WTC11 (cell line): ENCODE results near the gene SPATA2L. TPM values are rescaled to one million over a fixed set of nuclear protein-coding genes. Genes with fewer than 3 reads are reported as not detected.

ENCODE experiments used
- ATAC-seq: fragments of 200-7000 bp; cut with Tn5 transposase; 2 replicates; pipeline ENCODE4 v1.10.0; 2021; ENCODE audit warnings: mild to moderate bottlenecking, moderate library complexity
- CTCF ChIA-PET: fragments of 300-600 bp; sonication (Branson Sonifier 250); formaldehyde crosslinking; loops from one replicate; lab custom pipeline; 2021; ENCODE audit warnings: antibody characterized with exemption; lab: Charles Lee
- POLR2A ChIA-PET: fragments of 350-600 bp; sonication (Branson Sonifier 250); formaldehyde crosslinking; loops from one replicate; lab custom pipeline; 2021; ENCODE audit warnings: antibody characterized with exemption; lab: Charles Lee
- DNase-seq: peaks from one replicate; pipeline ENCODE4 v3.0.0; 2021; ENCODE audit warnings: low spot score
- H3K27ac Mint-ChIP-seq: 2 replicates; pipeline ENCODE4 v1.8.0; 2021; ENCODE audit warnings: mixed read lengths
- H3K27me3 Mint-ChIP-seq: 2 replicates; pipeline ENCODE4 v1.8.0; 2021; ENCODE audit warnings: low read depth, mild to moderate bottlenecking, moderate library complexity, mixed read lengths
- H3K36me3 Mint-ChIP-seq: 2 replicates; pipeline ENCODE4 v1.8.0; 2021; ENCODE audit warnings: mixed read lengths
- H3K4me1 Mint-ChIP-seq: 2 replicates; pipeline ENCODE4 v1.8.0; 2022; ENCODE audit warnings: mixed read lengths
- H3K4me3 Mint-ChIP-seq: 2 replicates; pipeline ENCODE4 v1.8.0; 2021; ENCODE audit warnings: mild to moderate bottlenecking, moderate library complexity, mixed read lengths
- H3K9me3 Mint-ChIP-seq: 2 replicates; pipeline ENCODE4 v1.8.0; 2021; ENCODE audit warnings: mixed read lengths
- ELF4 ChIP-seq: sonication (generic); formaldehyde crosslinking; IDR thresholded peaks from 2 replicates; pipeline ENCODE4 v1.8.1; 2022; ENCODE audit warnings: low read depth, mild to moderate bottlenecking, moderate library complexity, missing genetic modification reagents
- ESRRA ChIP-seq: sonication (generic); formaldehyde crosslinking; IDR thresholded peaks from 2 replicates; pipeline ENCODE4 v1.8.1; 2022; ENCODE audit warnings: mild to moderate bottlenecking, missing genetic modification reagents, borderline replicate concordance
- FOXJ3 ChIP-seq: sonication (generic); formaldehyde crosslinking; IDR thresholded peaks from 2 replicates; pipeline ENCODE4 v1.9.0; 2021; ENCODE audit warnings: missing genetic modification reagents, mild to moderate bottlenecking, borderline replicate concordance
- IRF1 ChIP-seq: sonication (generic); formaldehyde crosslinking; IDR thresholded peaks from 2 replicates; pipeline ENCODE4 v1.8.0; 2023; ENCODE audit warnings: missing genetic modification reagents
- JAZF1 ChIP-seq: fragments of 250-450 bp; sonication (Bioruptor Pico); IDR thresholded peaks from 2 replicates; pipeline ENCODE4 v1.9.0; 2021; ENCODE audit warnings: moderate library complexity, mild to moderate bottlenecking, inconsistent platforms
- KAT7 ChIP-seq: sonication (generic); formaldehyde crosslinking; IDR thresholded peaks from 2 replicates; pipeline ENCODE4 v1.8.1; 2023; ENCODE audit warnings: missing genetic modification reagents, mild to moderate bottlenecking, borderline replicate concordance
- MAX ChIP-seq: sonication (generic); formaldehyde crosslinking; IDR thresholded peaks from 2 replicates; pipeline ENCODE4 v1.8.0; 2022; ENCODE audit warnings: mild to moderate bottlenecking, missing genetic modification reagents
- MLX ChIP-seq: sonication (generic); formaldehyde crosslinking; IDR thresholded peaks from 2 replicates; pipeline ENCODE4 v1.8.1; 2023; ENCODE audit warnings: mild to moderate bottlenecking, missing genetic modification reagents, moderate library complexity
- NR2C2 ChIP-seq: sonication (generic); formaldehyde crosslinking; IDR thresholded peaks from 2 replicates; pipeline ENCODE4 v1.8.0; 2022; ENCODE audit warnings: mild to moderate bottlenecking, missing genetic modification reagents
- ZNF121 ChIP-seq: sonication (generic); formaldehyde crosslinking; IDR thresholded peaks from 2 replicates; pipeline ENCODE4 v1.8.0; 2023; ENCODE audit warnings: missing genetic modification reagents
- ZNF138 ChIP-seq: sonication (generic); formaldehyde crosslinking; conservative IDR thresholded peaks from 2 replicates; pipeline ENCODE4 v1.8.1; 2022; ENCODE audit warnings: mild to moderate bottlenecking, moderate library complexity, missing genetic modification reagents
- ZNF219 ChIP-seq: sonication (generic); formaldehyde crosslinking; IDR thresholded peaks from 2 replicates; pipeline ENCODE4 v1.8.0; 2023; ENCODE audit warnings: missing genetic modification reagents, mild to moderate bottlenecking, borderline replicate concordance
- ZNF232 ChIP-seq: sonication (generic); formaldehyde crosslinking; IDR thresholded peaks from 2 replicates; pipeline ENCODE4 v1.8.0; 2022; ENCODE audit warnings: mild to moderate bottlenecking, missing genetic modification reagents
- ZNF281 ChIP-seq: sonication (generic); formaldehyde crosslinking; IDR thresholded peaks from 2 replicates; pipeline ENCODE4 v1.8.0; 2023; ENCODE audit warnings: mild to moderate bottlenecking, missing genetic modification reagents
- ZNF416 ChIP-seq: fragments of 250-450 bp; sonication (Bioruptor Pico); IDR thresholded peaks from 2 replicates; pipeline ENCODE4 v1.9.0; 2021; ENCODE audit warnings: mild to moderate bottlenecking, inconsistent platforms
- total RNA-seq: library from RNA; stranded (reverse); gene quantifications from 3 replicates; pipeline ENCODE4 v1.2.3, GENCODE V29; 2021

Gene SPATA2L
- total RNA-seq, 1 experiment from 2014 or later, result 15.7 TPM

GRCh38 chr16:89661215-89661614 is 40.3 kb downstream of the SPATA2L start:
- no peak for ATAC-seq
- Mint-ChIP-seq H3K9me3 (peaks cover 29% of the 10 kb centered on the region), H3K4me3 (no peak overlapping the region), H3K27me3 (peaks cover 4% of the 10 kb centered on the region; the same call in 1 of the 2 replicates), H3K27ac (no peak overlapping the region), H3K4me1 (peaks cover 6% of the 10 kb centered on the region), H3K36me3 (peaks cover 70% of the 10 kb centered on the region)
- TF ChIP-seq ZNF219 (CRISPR knock-in tag) (no peak), MAX (CRISPR knock-in tag) (no peak), KAT7 (CRISPR knock-in tag) (no peak), ZNF416 (no peak), ZNF138 (CRISPR knock-in tag) (no peak), NR2C2 (CRISPR knock-in tag) (no peak), FOXJ3 (CRISPR knock-in tag) (no peak), ZNF281 (no peak)
- POLR2A ChIA-PET, result no interaction called here
- no peak for DNase-seq
- CTCF ChIA-PET, result no interaction called here

- Mint-ChIP-seq H3K27me3 (no peaks in the 10 kb centered on the region), H3K36me3 (peaks cover 60% of the 10 kb centered on the region), H3K4me1 (peaks cover 6% of the 10 kb centered on the region), H3K4me3 (no peak overlapping the region; the same call in 1 of the 2 replicates), H3K27ac (no peak overlapping the region), H3K9me3 (peaks cover 21% of the 10 kb centered on the region)
- no peak for ATAC-seq
- TF ChIP-seq MLX (CRISPR knock-in tag), result no peak
- no peak for TF ChIP-seq JAZF1 (CRISPR knock-in tag)
- TF ChIP-seq ESRRA (CRISPR knock-in tag), result no peak
- no peak for TF ChIP-seq IRF1
- TF ChIP-seq ELF4 (CRISPR knock-in tag), result no peak
- no peak for TF ChIP-seq KAT7 (CRISPR knock-in tag)
- no peak for DNase-seq
- ChIA-PET CTCF (no interaction called here), POLR2A (no interaction called here)
These were observed 41.4 kb downstream of the SPATA2L start for GRCh38 chr16:89660146-89660545.

- POLR2A ChIA-PET, result interaction anchor here (1.0 kb wide), 1 partner anchor 53 kb away, joined by 3 read pairs; no protein-coding TSS in a partner anchor
- peaks cover 44% of the 10 kb centered on the region for H3K36me3 Mint-ChIP-seq
- DNase-seq (no peak), ATAC-seq (peak; percentile 27)
- peak overlapping the region; percentile 86 for H3K4me3 Mint-ChIP-seq
- peaks cover 12% of the 10 kb centered on the region for H3K9me3 Mint-ChIP-seq
- CTCF ChIA-PET, result interaction anchor here (0.6 to 1.5 kb wide), 6 partner anchors 13 to 101 kb away, joined by 3 to 5 read pairs (median 4); no protein-coding TSS in a partner anchor
- no peak overlapping the region for H3K27ac Mint-ChIP-seq
- 0 out of 2 replicates have a peak, but pooled peaks have one; percentile 9 for TF ChIP-seq ZNF232 (CRISPR knock-in tag)
- no peak for TF ChIP-seq ZNF121 (CRISPR knock-in tag)
- TF ChIP-seq, all 79 proteins: peak for 1
- Mint-ChIP-seq H3K27me3 (no peaks in the 10 kb centered on the region), H3K4me1 (peaks cover 6% of the 10 kb centered on the region)
These were observed 43.2 kb downstream of the SPATA2L start for GRCh38 chr16:89658221-89658879.
